ENCODE measurements around the gene CEACAM21.

GRCh38 chr19:41551212-41551610 is 24.8 kb upstream of the CEACAM21 start:
- TF ChIP-seq ZNF785 (tag by site-specific recombination; IDR thresholded peaks at IDR 0.05) (no peak), ZNF16 (tag by site-specific recombination; IDR thresholded peaks at IDR 0.05; ENCODE audit: low read depth) (no peak), ZNF76 (tag by site-specific recombination; IDR thresholded peaks at IDR 0.05; ENCODE audit: borderline replicate concordance, low read depth) (no peak), ZNF830 (tag by site-specific recombination; IDR thresholded peaks at IDR 0.05; ENCODE audit: low read depth) (no peak)
- TF ChIP-seq, protein P1, sequence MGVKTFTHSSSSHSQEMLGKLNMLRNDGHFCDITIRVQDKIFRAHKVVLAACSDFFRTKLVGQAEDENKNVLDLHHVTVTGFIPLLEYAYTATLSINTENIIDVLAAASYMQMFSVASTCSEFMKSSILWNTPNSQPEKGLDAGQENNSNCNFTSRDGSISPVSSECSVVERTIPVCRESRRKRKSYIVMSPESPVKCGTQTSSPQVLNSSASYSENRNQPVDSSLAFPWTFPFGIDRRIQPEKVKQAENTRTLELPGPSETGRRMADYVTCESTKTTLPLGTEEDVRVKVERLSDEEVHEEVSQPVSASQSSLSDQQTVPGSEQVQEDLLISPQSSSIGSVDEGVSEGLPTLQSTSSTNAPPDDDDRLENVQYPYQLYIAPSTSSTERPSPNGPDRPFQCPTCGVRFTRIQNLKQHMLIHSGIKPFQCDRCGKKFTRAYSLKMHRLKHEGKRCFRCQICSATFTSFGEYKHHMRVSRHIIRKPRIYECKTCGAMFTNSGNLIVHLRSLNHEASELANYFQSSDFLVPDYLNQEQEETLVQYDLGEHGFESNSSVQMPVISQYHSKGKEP (tag by site-specific recombination; IDR thresholded peaks at IDR 0.05): no peak

Data from HEK293 (cell line).